ENCODE results near the gene PRDM16.

Gene PRDM16

DNA sequence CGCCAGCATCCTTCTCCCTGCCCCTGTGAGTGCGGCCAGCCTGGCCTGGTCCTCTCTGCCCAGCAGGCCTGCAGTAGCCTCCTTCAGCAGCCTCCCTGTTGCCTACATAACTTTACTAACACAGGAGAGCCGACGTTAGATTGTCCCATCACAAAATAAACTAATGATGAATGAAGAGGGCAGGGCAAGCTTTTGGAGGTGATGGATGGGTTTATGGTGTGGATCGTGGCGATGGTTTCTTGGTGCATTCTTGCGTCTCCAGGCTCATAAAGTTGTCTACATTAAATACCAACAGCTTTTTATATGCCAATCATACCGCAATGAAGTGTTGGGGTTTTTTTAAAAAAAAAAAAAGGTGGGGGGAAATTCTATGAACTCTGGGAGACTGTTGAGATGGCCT, 164.5 kb downstream of the PRDM16 start:
- TF ChIP-seq, protein P1, sequence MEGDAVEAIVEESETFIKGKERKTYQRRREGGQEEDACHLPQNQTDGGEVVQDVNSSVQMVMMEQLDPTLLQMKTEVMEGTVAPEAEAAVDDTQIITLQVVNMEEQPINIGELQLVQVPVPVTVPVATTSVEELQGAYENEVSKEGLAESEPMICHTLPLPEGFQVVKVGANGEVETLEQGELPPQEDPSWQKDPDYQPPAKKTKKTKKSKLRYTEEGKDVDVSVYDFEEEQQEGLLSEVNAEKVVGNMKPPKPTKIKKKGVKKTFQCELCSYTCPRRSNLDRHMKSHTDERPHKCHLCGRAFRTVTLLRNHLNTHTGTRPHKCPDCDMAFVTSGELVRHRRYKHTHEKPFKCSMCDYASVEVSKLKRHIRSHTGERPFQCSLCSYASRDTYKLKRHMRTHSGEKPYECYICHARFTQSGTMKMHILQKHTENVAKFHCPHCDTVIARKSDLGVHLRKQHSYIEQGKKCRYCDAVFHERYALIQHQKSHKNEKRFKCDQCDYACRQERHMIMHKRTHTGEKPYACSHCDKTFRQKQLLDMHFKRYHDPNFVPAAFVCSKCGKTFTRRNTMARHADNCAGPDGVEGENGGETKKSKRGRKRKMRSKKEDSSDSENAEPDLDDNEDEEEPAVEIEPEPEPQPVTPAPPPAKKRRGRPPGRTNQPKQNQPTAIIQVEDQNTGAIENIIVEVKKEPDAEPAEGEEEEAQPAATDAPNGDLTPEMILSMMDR (IDR thresholded peaks at IDR 0.05; ENCODE audit: borderline replicate concordance, control extremely low read depth, extremely low read depth, insufficient read depth, missing control alignments): no peak
- DNase-seq (ENCODE audit: low spot score): no peak
- in situ Hi-C loops (cut with MboI; ENCODE audit: low sequenced_read_pairs, unreplicated experiment): no loop called here

DNA sequence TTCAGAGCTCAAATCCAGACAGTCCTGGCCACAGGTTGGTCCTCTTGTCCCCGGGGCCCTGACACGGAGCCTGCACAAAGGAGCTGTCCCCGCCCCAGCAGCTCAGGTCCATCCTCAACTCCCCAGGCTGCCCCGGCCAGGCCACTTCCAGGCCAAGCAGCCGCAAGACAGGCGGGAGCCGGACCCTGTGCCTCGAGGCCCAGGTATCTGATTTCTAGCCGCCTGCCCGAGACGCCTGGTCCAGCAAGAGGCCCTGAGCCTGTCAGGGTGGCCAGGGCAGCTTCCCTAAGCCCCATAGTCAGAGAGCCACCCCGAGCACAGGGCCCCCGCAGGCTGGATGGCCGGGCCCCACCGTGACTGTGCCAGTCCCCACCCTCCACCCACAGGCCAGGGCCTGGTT, 165.3 kb downstream of the PRDM16 start:
- TF ChIP-seq, protein P1 (IDR thresholded peaks at IDR 0.05; ENCODE audit: borderline replicate concordance, control extremely low read depth, extremely low read depth, insufficient read depth, missing control alignments): no peak
- in situ Hi-C loops (cut with MboI; ENCODE audit: low sequenced_read_pairs, unreplicated experiment): no loop called here
- DNase-seq (ENCODE audit: low spot score): no peak

DNA sequence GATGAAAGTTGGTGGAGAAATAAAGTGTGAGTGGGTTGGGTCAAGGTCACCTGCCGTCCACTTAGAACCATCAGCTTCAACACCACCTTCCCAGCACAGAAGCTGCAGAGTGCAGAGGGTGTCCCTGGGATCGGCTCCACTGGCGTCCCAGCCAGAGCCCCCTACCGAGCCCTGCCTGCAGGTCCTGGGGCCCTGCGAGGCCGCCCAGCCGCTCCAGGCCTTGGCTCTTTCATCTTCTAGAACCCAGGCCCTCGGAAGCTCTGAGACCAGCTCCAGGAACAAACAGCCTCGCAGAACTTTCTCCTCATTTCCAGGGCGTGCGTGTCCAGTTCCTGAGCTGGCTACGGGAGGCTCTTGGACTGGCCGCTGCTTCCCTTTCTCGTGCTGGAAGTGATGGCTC, 166.0 kb downstream of the PRDM16 start:
- in situ Hi-C loops (cut with MboI; ENCODE audit: low sequenced_read_pairs, unreplicated experiment): no loop called here
- TF ChIP-seq, protein P1 (IDR thresholded peaks at IDR 0.05; ENCODE audit: borderline replicate concordance, control extremely low read depth, extremely low read depth, insufficient read depth, missing control alignments): no peak

DNA sequence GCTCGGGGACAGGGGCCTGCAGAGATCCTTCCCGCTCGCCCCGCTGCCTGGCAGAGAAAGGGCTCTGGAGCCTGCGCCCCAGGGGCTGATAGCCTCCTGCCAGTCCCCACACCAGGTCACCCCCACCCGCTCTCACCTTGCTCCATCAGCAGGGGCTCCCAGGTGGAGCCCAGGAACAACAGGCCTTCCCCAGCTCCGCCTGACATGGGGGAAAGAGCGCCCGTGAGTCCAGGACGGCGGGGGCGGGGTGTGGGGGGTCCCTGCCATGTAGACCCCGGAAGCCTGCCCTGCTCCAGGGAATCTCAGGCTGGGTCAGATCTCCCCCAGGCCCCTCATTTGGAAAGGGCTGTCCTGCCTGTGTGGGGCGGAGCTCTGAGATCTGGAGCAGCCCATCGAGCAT, 166.5 kb downstream of the PRDM16 start:
- in situ Hi-C loops (cut with MboI; ENCODE audit: low sequenced_read_pairs, unreplicated experiment): no loop called here
- TF ChIP-seq, protein P1 (IDR thresholded peaks at IDR 0.05; ENCODE audit: borderline replicate concordance, control extremely low read depth, extremely low read depth, insufficient read depth, missing control alignments): no peak
- DNase-seq (ENCODE audit: low spot score): no peak

More for the DNA sequence above, 166.0 kb downstream of the PRDM16 start:
- no peak for DNase-seq (ENCODE audit: low spot score)

DNA sequence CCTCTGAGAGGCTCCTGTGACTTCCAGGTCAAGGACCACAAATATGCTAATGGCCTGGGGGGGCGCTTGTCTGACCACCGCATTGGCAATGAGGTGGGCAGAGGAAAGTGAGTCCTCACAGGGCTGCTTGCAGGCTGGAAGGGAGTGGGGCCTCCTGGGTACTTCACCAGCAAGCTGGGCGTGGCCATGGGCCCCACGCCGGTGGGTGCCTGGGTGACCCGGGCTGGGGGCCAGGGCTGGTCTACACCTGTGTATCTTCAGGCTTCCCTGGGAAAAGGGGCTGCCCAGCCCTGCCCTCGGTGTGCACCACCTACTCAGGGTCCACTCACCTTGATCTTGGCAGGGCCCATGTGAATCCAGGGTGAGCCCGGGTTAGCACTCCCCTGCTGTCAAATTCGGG, 167.4 kb downstream of the PRDM16 start:
- DNase-seq (ENCODE audit: low spot score): no peak
- in situ Hi-C loops (cut with MboI; ENCODE audit: low sequenced_read_pairs, unreplicated experiment): no loop called here
- TF ChIP-seq, protein P1 (IDR thresholded peaks at IDR 0.05; ENCODE audit: borderline replicate concordance, control extremely low read depth, extremely low read depth, insufficient read depth, missing control alignments): no peak

DNA sequence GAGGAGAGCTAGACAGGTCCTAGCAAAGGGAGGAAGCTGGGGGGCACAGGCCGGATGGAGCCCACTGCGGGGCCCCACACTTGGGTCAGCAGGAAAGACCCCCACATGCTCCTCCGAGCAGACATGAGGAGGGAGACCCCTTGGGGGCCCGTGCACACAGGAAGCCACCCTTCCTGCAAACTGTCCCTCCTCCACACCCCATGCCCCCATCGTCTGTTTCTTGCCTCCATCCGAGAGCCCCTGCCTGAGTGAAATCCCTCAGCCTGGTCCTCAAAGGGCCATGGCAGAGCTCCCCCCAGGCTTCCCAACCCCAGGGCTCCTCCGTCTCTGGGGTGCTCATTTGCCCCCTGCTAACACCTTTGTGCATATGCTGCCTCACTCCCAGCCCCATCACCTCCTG, 168.0 kb downstream of the PRDM16 start:
- TF ChIP-seq, protein P1 (IDR thresholded peaks at IDR 0.05; ENCODE audit: borderline replicate concordance, control extremely low read depth, extremely low read depth, insufficient read depth, missing control alignments): no peak
- no peak for DNase-seq (ENCODE audit: low spot score)
- in situ Hi-C loops (cut with MboI; ENCODE audit: low sequenced_read_pairs, unreplicated experiment): no loop called here

DNA sequence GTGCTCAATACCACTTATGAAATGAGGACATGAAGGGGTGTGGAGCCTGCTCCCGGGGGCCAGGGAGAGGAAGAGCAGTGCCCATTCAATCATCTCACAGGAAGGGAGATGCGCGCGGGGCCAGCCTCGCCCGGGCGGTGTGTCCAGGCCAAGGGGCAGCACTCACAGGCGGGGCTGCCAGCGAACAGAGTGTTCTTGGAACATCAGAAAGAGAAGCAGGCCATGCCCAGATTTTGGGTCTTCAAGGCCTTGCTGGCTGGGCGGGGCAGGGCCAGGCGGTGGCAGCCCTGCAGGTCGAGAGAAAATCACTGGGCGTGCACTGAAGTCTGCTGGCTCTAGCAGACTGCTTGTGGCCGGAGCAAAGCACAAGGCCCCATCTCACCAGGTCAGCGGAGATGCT, 168.6 kb downstream of the PRDM16 start:
- in situ Hi-C loops (cut with MboI; ENCODE audit: low sequenced_read_pairs, unreplicated experiment): no loop called here
- DNase-seq (ENCODE audit: low spot score): no peak
- TF ChIP-seq, protein P1 (IDR thresholded peaks at IDR 0.05; ENCODE audit: borderline replicate concordance, control extremely low read depth, extremely low read depth, insufficient read depth, missing control alignments): no peak
